Mononuclear cell (primary cell): ENCODE measurements around the gene JADE2. TPM values are rescaled to one million over a fixed set of nuclear protein-coding genes. Genes with fewer than 3 reads are reported as not detected.
"Not testable (repeated sequence)": the region's sequence is repeated elsewhere in the genome, so short reads cannot be mapped to it uniquely, and the experiment has no call there.

Experiments
- H3K27me3 ChIP-seq: 2 replicates; pipeline ENCODE4 v1.6.0; 2011; ENCODE audit warnings: low read length, control low read depth; ENCODE audit not compliant: insufficient read depth
- H3K4me1 ChIP-seq: 2 replicates; pipeline ENCODE4 v1.5.1; 2011; ENCODE audit warnings: mild to moderate bottlenecking, low read length, control low read depth; ENCODE audit not compliant: insufficient read depth
- H3K4me3 ChIP-seq: 2 replicates; pipeline ENCODE4 v1.5.1; 2011; ENCODE audit warnings: mild to moderate bottlenecking, low read length, moderate library complexity
- H3K9me3 ChIP-seq: 2 replicates; pipeline ENCODE4 v1.5.1; 2011; ENCODE audit warnings: low read depth, mild to moderate bottlenecking, control low read depth, low read length
- total RNA-seq: library from RNA; depleted of rRNA; stranded (reverse); fragments of >200 nt; gene quantifications from one replicate; pipeline ENCODE4 v1.2.3, GENCODE V29; 2012

Gene JADE2
- total RNA-seq, 1 donor = 51.3 TPM

DNA sequence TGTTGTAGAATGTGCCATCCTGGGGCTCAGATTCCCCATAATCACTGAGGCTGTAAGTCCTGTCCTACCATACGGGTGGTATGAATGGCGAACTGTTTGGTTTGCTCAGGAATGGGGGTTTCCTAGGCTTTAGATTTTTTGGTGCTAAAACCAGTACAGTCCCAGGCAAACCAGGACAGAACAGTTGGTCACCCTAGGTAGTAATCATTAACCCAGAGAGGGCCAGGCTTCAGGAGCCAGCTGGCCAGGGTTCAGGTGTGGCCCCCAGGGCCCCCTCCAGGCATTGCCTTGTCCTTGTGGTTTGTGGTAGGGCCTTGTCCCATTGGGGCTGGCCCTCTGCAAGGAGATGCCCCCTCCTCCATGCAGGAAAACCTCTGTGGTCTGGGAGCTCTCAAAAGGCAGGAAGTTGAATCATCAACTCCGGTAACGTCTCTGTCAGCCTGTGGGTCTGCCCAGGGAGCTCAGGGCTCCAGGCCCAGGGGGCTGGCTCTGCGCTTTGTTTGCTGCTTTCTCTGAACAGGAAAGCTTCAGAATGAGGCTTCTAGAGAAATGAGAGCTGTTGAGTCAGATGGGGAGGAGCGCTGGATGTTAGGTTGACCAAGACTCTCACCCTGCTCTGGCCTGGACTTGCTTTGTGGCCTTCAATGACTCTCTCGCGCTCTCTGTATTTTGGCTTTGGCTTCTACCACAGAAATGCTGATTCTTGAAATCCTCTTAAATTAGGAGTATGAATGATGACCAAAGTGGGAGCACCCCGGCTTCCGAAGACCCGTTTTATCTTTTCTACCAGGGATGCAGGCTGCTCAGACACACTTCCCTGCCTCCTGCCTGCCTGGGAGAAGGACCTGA lies 22.2 kb upstream of the JADE2 start:
- Histone ChIP-seq H3K4me1 (peaks cover 22% of the 10 kb centered on the region), H3K4me3 (no peak overlapping the region), H3K27me3 (no peaks in the 10 kb centered on the region), H3K9me3 (no peaks in the 10 kb centered on the region)

DNA sequence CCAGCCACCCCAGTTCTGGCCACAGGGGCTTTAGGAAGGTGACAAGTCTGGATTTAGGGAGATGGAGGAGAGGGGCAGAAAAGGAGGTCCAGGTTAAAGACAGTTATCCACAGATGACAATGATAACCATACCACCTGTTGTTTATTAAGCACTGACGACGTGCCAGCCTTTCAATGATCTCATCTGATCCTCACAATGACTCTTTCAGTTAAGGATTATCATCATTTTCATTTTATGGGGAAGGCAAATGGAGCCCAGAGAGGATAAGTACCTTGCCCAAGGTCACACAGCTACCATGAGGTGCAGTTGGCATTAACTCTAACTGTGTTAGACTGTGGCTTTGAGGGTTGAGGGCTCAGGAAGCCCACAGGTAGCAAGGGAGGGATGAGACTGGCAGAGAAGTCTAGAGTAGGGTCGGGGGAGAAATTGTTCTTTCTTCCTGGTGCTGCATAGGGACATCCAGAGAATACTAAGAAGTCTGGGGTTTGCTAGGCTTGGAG lies 21.5 kb upstream of the JADE2 start:
- H3K9me3 ChIP-seq = no peaks in the 10 kb centered on the region
- peaks cover 22% of the 10 kb centered on the region for H3K4me1 ChIP-seq
- H3K27me3 ChIP-seq = no peaks in the 10 kb centered on the region
- H3K4me3 ChIP-seq = no peak overlapping the region

DNA sequence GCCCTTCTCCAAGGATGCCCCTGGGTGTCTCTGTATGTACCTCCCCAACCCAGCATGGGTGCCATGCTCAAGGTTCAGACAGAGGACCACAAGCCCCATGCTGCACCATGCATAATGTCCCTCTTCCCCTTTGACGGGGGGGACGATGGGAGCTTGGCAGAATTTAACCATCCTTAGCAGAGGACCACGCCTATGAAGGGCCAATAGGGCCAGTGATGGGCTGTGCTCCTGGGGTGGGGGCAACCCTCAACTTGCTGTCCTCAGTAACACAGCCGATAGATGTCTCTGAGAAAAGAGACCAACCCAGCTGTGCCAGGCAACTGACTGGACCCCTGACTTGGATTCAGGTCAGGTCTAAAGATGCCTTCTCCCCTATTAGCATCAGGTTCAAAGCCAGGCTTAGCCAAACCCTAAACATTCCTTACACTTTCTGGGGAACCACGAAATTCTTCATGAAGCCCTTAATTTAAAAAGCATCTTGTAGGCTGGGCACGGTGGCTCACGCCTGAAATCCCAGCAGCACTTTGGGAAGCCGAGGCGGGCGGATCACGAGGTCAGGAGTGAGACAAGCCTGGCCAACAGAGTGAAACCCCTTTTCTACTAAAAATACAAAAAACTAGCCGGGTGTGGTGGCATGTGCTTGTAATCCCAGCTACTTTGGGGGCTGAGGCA lies 20.7 kb upstream of the JADE2 start:
- H3K4me1 ChIP-seq = peaks cover 22% of the 10 kb centered on the region
- H3K27me3 ChIP-seq = no peaks in the 10 kb centered on the region
- no peaks in the 10 kb centered on the region for H3K9me3 ChIP-seq
- H3K4me3 ChIP-seq = no peak overlapping the region

DNA sequence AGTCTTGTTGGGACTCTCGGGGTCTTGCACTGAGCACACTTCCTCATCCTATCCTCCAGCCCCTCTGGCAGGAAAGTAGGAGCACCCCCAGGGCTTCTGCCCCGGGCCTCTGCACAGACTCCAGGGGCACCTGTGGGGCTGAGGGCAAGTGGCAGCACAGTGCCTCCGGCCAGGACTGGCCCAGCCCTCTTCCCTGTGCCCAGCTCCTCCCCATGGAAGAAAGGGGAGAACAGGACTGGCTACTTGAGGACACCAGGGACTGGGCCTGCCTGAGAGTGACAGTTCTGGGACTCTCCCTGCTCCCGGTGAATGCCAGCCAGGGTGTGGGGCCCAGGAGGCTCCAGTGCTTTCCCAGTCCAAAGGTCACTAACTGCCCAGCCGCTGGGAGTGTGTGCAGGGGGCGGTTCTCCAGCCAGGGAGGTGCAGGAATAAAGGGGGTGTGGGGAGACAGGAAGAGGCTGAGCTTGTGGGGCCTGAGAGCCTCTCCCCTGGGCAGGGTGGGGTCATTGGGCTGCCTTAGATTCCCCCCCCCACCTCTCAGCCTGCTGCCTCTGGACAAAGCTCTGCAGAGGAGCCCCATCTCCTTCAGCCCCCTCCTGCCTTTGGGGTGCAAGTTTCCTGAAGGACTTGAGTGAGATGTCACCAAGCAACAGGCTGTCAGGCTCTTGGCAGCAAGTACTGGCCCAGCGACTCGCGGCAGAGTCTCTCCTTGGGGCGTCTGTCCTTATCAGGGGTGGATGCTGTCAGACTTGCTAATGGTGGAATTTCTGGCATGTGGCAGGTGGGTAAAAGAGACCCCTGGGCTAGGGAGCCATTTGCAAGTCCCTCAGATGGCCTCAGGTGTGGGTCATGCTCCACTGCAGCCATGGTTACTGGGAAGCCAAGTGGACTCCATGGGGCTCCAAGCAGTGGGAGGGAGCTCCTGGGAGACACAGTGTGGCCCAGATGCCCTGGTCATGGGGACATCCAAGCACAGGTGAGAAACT lies 19.1 kb upstream of the JADE2 start:
- Histone ChIP-seq H3K4me1 (peaks cover 22% of the 10 kb centered on the region), H3K27me3 (no peaks in the 10 kb centered on the region), H3K9me3 (no peaks in the 10 kb centered on the region), H3K4me3 (no peak overlapping the region)

DNA sequence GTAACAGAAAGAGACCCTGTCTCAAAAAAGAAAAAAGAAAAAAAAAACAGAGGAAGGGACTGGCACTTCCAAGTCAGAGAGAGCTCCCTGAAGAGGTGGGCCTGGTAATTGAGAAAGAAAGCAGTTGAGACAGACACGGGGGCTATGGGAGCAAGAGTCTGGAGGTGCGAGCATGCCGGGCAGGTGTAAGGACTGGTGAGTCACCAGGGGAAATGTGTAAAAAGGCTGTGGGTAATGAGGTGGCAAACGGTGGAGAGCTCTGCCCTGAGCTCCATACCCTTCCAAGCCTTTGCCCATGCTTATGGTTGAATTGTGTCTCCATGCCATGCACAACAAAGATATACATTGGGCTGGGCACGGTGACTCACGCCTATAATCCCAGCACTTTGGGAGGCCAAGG lies 18.0 kb upstream of the JADE2 start:
- H3K9me3 ChIP-seq = no peaks in the 10 kb centered on the region
- H3K4me3 ChIP-seq = no peak overlapping the region
- H3K27me3 ChIP-seq = no peaks in the 10 kb centered on the region
- peaks cover 22% of the 10 kb centered on the region for H3K4me1 ChIP-seq

DNA sequence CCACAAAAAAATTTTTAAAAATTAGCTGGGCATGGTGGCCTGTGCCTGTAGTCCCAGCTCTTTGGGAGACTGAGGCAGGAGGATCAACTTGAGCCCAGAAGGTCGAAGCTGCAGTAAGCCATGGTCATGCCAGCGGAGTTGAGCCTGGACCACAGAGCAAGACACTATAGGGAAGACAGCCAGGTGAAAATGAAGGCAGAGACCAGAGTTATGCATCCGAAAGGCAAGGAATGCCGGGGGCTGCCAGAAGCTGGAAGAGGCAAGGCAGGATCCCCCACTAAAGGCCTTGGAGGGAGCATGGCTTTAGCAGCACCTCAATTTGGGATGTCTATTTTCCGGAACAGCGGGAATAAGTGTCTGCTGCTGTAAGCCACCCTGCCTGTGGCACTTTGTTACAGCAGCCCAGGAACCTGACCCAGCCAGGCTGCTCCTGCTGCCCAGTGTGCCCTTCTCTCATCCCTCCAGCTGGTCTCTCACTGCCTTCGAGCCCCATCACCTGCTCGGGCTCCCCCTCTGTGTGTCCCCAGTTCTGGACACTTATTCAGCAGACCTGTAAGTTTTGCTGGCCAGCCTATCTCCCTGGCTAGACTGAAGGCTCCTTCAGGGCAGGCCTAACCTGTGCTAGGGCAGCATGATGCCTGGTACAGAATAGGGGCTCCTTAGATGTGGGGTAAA lies 16.8 kb upstream of the JADE2 start:
- H3K27me3 ChIP-seq = no peaks in the 10 kb centered on the region

DNA sequence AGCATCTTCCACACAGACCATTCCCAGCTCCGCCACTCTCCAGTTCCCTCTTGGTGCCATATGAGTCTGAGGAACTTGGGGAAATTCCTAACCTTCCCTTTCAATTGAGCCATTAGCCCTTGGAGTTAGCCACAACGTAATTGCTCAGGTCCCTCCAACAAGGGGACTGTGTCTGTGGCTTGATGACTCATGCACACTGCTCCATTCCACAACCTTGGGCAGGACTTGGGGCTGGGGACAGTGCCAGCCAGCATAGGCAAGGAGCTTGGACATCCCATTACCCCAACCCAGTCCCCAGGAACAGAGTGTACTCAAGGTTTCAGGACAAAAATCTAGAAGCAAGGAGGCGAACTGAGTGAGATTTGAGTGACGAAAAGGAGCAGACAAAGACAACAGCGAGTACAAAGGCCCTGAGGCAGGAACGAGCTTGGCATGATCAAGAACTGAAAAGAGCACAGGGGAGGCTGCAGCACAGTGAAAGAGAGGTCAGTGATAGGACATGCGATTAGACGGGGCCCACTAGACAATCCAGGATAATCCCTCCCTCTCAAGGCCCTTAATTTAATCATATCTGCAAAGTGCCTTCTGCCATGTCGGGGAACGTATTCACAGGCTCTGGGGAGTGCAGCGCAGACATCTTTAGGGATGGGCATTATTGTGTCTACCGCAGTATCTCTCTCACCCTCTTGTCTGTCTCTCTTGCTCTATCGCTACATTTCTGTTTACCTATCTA lies 16.0 kb upstream of the JADE2 start:
- Histone ChIP-seq H3K9me3 (no peaks in the 10 kb centered on the region), H3K4me1 (peaks cover 5% of the 10 kb centered on the region), H3K27me3 (no peaks in the 10 kb centered on the region), H3K4me3 (no peak overlapping the region)

More for the DNA sequence above, 16.8 kb upstream of the JADE2 start:
- no peak overlapping the region for H3K4me3 ChIP-seq
- H3K9me3 ChIP-seq = no peaks in the 10 kb centered on the region
- H3K4me1 ChIP-seq = peaks cover 13% of the 10 kb centered on the region

DNA sequence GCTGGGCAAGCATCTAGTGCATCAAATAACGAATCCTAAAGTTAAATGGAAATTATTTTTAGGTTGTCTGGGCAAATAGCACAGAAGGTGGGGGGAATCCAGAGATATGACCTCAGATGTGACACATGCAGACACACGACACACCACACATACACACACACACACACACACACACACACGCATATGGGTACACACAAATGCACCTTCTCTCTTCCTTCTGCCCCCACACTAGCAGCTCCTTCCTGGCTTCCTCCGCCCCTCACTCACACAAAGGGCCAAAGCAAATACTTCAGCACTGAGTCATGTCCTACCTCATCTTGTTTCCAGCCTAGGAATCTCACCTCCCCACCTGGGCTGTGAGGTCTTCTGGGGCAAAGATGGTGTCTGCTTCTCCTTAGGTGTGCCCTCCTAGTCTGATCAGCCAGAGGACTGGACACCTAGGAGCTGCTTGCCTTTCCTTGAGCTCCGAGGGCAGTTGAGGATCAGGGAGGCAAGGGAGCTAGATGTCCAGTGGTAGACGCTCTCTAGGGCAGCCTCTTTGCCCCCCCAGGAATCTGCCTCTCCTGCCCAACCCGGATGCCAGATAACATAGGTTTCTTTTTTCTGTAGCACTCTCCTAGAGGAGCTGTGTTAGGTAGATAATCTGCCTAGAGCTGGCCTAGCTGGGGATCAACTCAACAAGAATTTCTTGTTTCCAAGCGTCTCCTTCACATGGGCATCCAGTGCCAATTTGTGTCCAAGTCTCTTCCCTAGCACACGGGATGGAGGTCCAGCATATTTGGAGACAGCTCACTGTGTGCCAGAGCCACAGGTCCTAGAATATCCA lies 14.3 kb upstream of the JADE2 start:
- no peaks in the 10 kb centered on the region for H3K4me1 ChIP-seq
- H3K27me3 ChIP-seq = no peaks in the 10 kb centered on the region
- H3K4me3 ChIP-seq = no peak overlapping the region
- no peaks in the 10 kb centered on the region for H3K9me3 ChIP-seq

DNA sequence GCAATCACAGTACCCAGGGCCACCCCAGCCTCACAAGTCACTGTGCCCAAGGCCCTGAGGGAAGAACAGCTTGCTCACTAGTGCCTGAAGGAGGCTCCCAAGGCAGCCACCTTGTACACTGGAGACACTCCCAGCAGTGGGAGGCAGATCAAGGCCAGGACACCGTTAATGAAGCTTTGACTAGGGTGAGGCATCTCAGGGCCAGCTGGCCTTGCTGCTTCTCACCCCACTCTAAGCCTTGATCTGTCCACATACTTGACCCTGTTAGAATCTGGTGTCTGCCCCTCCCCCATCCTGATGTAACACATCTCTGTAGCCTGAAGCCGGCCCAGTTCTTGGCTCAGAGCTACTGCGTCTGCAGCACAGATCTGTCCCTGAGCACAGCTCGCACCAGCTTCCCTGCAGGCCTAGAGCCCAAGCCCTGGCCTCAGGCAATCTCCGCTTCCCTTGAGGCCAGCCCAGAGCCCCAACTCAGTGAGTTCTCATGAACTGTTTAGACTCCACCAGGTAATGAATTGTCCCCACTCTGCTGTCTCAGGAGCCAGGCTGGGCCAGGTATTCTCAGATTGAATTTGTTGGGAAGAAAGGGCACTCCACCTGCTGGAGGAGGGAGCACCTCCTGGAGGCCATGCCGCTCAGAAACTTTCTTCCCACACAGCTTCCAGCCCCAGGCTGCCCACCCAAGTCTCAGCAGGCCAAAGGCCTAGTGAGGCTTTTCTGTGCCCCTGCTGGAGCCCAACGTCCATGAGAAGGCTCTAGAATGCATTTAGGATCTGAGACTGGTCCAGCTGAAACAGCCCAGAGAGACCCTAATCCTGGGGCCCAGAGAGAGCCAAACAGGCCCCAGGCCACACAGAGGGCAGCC lies 13.4 kb upstream of the JADE2 start:
- no peaks in the 10 kb centered on the region for H3K4me1 ChIP-seq
- H3K27me3 ChIP-seq = no peaks in the 10 kb centered on the region
- H3K9me3 ChIP-seq = no peaks in the 10 kb centered on the region
- no peak overlapping the region for H3K4me3 ChIP-seq

DNA sequence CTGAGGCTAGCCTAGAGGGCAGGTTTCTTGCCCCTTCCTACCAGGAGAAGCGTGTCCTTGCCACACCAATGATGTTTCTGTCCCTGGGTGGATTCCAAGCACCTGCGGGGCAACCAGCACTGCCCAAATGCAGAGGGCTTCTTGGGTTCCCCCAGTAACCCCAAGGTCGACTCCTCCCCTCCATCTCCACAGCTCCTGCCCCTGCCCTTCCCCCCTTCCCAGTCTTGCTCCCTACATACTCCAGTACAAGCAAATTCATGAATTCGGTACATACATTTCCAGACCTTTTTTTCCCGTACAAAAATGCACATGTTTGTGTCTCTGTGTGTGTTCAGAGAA lies 12.8 kb upstream of the JADE2 start:
- Histone ChIP-seq H3K4me1 (no peaks in the 10 kb centered on the region), H3K4me3 (no peak overlapping the region), H3K27me3 (no peaks in the 10 kb centered on the region), H3K9me3 (no peaks in the 10 kb centered on the region)

DNA sequence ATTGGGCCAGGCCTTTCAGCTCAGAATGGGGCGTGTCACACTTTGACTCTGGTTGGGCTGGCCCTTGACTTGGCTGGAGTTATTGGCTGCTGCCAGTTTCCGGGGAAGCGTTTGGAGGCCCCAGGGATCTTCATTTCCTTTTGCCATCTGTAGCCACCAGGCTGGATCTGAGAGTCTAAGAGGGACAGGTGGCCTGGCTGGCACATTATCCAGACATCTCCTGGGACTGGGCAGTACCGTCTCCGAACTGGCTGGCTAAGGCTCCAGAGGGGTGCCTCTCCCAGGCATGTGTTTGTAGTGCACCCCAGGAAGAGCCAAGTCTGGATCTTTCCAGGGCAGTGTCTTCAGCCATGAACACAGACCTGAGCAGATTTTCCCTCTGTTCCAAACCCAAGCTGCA lies 9.7 kb upstream of the JADE2 start:
- Histone ChIP-seq H3K27me3 (no peaks in the 10 kb centered on the region), H3K4me3 (no peak overlapping the region), H3K4me1 (no peaks in the 10 kb centered on the region), H3K9me3 (no peaks in the 10 kb centered on the region)

DNA sequence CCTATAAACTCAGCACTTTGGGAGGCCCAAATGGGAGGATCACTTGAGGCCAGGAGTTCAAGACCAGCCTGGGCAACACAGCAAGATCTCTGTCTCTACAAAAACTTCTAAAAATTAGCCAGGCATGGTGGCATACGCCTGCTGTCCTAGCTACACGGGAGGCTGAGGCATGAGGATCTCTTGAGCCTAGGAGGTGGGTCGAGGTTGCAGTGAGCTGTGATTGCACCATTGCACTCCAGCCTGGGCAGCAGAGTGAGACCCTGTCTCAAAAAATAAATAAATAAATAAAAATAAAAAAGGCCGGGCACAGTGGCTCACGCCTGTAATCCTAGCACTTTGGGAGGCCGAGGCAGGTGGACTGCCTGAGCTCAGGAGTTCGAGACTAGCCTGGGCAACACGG lies 8.5 kb upstream of the JADE2 start:
- not testable (repeated sequence) for H3K27me3 ChIP-seq, H3K4me1 ChIP-seq, H3K9me3 ChIP-seq, H3K4me3 ChIP-seq

DNA sequence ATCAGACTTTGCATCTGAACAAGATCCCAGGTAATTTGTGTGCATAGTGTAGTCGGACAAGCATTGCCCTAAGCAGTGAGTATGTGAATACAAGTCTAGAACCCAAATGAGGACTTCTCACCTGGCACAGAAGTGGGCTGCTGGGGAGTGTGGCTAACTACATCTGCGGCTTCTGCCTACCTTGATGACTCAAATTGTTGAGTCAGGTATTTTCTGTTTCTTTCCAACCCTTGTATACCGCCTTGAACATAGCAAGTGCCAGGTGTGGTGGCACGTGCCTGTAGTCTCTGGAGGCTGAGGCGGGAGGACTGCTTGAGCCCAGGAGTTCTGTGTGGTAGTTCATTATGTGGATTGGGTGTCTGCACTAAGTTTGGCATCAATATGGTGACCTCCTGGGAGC lies 7.9 kb upstream of the JADE2 start:
- H3K9me3 ChIP-seq = no peaks in the 10 kb centered on the region
- H3K27me3 ChIP-seq = no peaks in the 10 kb centered on the region
- H3K4me1 ChIP-seq = no peaks in the 10 kb centered on the region
- H3K4me3 ChIP-seq = no peak overlapping the region
